Measurements from ENCODE around the gene GPR158. TPM values are rescaled to one million over a fixed set of nuclear protein-coding genes. Genes with fewer than 3 reads are reported as not detected.

Gene GPR158
- total and polyA plus RNA-seq, 4 donors, result 0.03 to 0.08 TPM; not detected in 2

DNA sequence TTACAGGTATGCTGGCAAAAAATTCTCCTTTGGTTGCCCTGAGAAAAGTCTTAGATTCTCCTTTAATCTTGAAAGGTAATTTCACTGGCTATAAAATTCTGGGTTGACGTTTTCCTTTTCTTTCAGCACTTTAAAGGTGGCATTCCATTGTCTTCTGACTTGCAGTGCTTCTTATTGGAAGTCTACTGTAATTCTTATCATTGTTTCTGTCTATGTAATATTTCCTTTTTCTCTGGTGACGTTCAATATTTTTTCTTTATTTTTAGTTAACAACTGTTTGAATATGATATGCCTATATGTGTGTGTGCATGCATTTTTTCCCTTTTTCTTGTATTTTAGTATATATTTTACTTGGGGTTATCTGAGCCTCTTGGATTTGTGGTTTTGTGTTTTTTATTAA is 111.0 kb downstream of the GPR158 start:
- 59% methylated on average over 2 of the region's 2 CpGs for WGBS
- H3K36me3 ChIP-seq (ENCODE audit: control insufficient read depth in 4 of 4, insufficient read depth in 3 of 4, low read depth in 1 of 4, low read length in 3 of 4), result no peaks in the 10 kb centered on the region
- no peak overlapping the region for H3K27ac ChIP-seq (ENCODE audit: low read depth in 1 of 2, low read length in 2 of 2)
- no peaks in the 10 kb centered on the region for H3K27me3 ChIP-seq (ENCODE audit: control insufficient read depth in 4 of 4, insufficient read depth in 4 of 4, low read length in 3 of 4)
- TF ChIP-seq, protein P1, sequence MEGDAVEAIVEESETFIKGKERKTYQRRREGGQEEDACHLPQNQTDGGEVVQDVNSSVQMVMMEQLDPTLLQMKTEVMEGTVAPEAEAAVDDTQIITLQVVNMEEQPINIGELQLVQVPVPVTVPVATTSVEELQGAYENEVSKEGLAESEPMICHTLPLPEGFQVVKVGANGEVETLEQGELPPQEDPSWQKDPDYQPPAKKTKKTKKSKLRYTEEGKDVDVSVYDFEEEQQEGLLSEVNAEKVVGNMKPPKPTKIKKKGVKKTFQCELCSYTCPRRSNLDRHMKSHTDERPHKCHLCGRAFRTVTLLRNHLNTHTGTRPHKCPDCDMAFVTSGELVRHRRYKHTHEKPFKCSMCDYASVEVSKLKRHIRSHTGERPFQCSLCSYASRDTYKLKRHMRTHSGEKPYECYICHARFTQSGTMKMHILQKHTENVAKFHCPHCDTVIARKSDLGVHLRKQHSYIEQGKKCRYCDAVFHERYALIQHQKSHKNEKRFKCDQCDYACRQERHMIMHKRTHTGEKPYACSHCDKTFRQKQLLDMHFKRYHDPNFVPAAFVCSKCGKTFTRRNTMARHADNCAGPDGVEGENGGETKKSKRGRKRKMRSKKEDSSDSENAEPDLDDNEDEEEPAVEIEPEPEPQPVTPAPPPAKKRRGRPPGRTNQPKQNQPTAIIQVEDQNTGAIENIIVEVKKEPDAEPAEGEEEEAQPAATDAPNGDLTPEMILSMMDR (IDR thresholded peaks at IDR 0.05; ENCODE audit: low read depth, low read length, missing input control), result no peak
- no peak for TF ChIP-seq HNF4A (conservative IDR thresholded peaks at IDR 0.05)
- TF ChIP-seq FOXA1 (IDR thresholded peaks at IDR 0.05), result no peak
- no peak for TF ChIP-seq SP1 (IDR thresholded peaks at IDR 0.05)
- no peak for TF ChIP-seq NR2F2 (IDR thresholded peaks at IDR 0.05)
- TF ChIP-seq RAD21 (IDR thresholded peaks at IDR 0.05), result no peak
- TF ChIP-seq HNF4G (IDR thresholded peaks at IDR 0.05), result no peak
- TF ChIP-seq RXRA (IDR thresholded peaks at IDR 0.05), result no peak
- TF ChIP-seq, protein P2, sequence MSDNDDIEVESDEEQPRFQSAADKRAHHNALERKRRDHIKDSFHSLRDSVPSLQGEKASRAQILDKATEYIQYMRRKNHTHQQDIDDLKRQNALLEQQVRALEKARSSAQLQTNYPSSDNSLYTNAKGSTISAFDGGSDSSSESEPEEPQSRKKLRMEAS (IDR thresholded peaks at IDR 0.05), result no peak
- no peak for TF ChIP-seq REST (IDR thresholded peaks at IDR 0.05)
- TF ChIP-seq ZBTB33 (IDR thresholded peaks at IDR 0.05), result no peak
- no peak for TF ChIP-seq JUND (IDR thresholded peaks at IDR 0.05)
- no peak for TF ChIP-seq YY1 (IDR thresholded peaks at IDR 0.05)
- no peak for TF ChIP-seq TAF1 (conservative IDR thresholded peaks at IDR 0.05)
- H3K4me3 ChIP-seq (ENCODE audit: low read depth in 1 of 3, low read length in 3 of 3), result no peak overlapping the region
- peaks cover 0 to 9% (median 4%) of the 10 kb centered on the region in 4 donors for H3K9me3 ChIP-seq (ENCODE audit: control insufficient read depth in 4 of 4, low read length in 3 of 4)
- DNase-seq (ENCODE audit: low spot score), result no peak
- no peaks in the 10 kb centered on the region for H3K4me1 ChIP-seq (ENCODE audit: control insufficient read depth in 4 of 4, insufficient read depth in 4 of 4, low read length in 3 of 4)
- H3K9ac ChIP-seq (ENCODE audit: low read depth in 1 of 2, low read length in 2 of 2), result no peak overlapping the region

DNA sequence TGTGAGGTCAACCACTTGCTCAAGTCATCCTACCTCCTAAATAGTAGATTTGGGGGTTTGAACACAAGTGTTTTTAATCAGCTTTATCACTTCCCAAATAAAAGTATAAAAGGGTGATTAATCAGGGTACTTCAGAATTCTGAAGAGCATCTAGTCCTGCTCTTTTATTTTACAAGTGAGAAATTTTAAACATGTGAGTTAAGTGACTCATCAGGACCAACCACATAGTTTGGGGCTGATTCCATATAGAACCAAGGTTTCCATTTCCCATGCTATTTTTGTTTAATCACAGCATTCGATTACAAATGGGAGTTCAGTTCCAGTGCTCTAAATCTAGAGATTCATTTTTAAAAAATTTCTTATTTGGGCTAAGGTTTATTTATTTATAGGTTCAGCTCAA is 113.4 kb downstream of the GPR158 start:
- Histone ChIP-seq H3K9me3 (ENCODE audit: control insufficient read depth in 4 of 4, low read length in 3 of 4) (peaks cover 0 to 9% (median 4%) of the 10 kb centered on the region in 4 donors), H3K27me3 (ENCODE audit: control insufficient read depth in 4 of 4, insufficient read depth in 4 of 4, low read length in 3 of 4) (no peaks in the 10 kb centered on the region), H3K27ac (ENCODE audit: low read depth in 1 of 2, low read length in 2 of 2) (no peak overlapping the region), H3K4me3 (ENCODE audit: low read depth in 1 of 3, low read length in 3 of 3) (no peak overlapping the region), H3K36me3 (ENCODE audit: control insufficient read depth in 4 of 4, insufficient read depth in 3 of 4, low read depth in 1 of 4, low read length in 3 of 4) (no peaks in the 10 kb centered on the region), H3K9ac (ENCODE audit: low read depth in 1 of 2, low read length in 2 of 2) (no peak overlapping the region), H3K4me1 (ENCODE audit: control insufficient read depth in 4 of 4, insufficient read depth in 4 of 4, low read length in 3 of 4) (no peaks in the 10 kb centered on the region)
- no peak for TF ChIP-seq REST (IDR thresholded peaks at IDR 0.05)
- no peak for DNase-seq (ENCODE audit: low spot score)
- WGBS, result 46% methylated on average over 1 of the region's 1 CpG
